ENCODE data around the gene MSI2.

GRCh38 chr17:57485566-57485865, 229.2 kb downstream of the MSI2 start:
- TF ChIP-seq PATZ1 (CRISPR knock-in tag; IDR thresholded peaks at IDR 0.05; ENCODE audit: borderline replicate concordance): no peak
- no peak for TF ChIP-seq ZC3H10 (CRISPR knock-in tag; IDR thresholded peaks at IDR 0.05)
- no peak for TF ChIP-seq BACH2 (CRISPR knock-in tag; IDR thresholded peaks at IDR 0.05; ENCODE audit: borderline replicate concordance)
- no peak for TF ChIP-seq CSRNP3 (CRISPR knock-in tag; IDR thresholded peaks at IDR 0.05)
- TF ChIP-seq TOX (CRISPR knock-in tag; IDR thresholded peaks at IDR 0.05; ENCODE audit: borderline replicate concordance): no peak
- TF ChIP-seq ISL1 (CRISPR knock-in tag; IDR thresholded peaks at IDR 0.05): no peak
